Fibroblast of skin of scalp (primary cell): Measurements from ENCODE around the gene RHAG.

ENCODE experiments used
- DNase-seq: peaks from one replicate; pipeline ENCODE4 v3.0.0-alpha.2; 2013

The RHAG gene

GRCh38 chr6:49564552-49564951 lies 72.1 kb downstream of the RHAG start:
- no peak for DNase-seq

GRCh38 chr6:49563006-49563886 lies 73.4 kb downstream of the RHAG start:
- DNase-seq = no peak

- DNase-seq = no peak
Observed at GRCh38 chr6:49558238-49558637, 78.4 kb downstream of the RHAG start.

GRCh38 chr6:49557177-49557576 lies 79.5 kb downstream of the RHAG start:
- no peak for DNase-seq

GRCh38 chr6:49556429-49556837 lies 80.2 kb downstream of the RHAG start:
- peak; percentile 20 for DNase-seq

- no peak for DNase-seq
Observed at GRCh38 chr6:49555951-49556350, 80.7 kb downstream of the RHAG start.
